ENCODE data around the gene ALDH1A3. TPM values are rescaled to one million over a fixed set of nuclear protein-coding genes. Genes with fewer than 3 reads are reported as not detected.
A peak's percentile ranks its signal among the peaks of the same experiment; 100 is the strongest.

Gene ALDH1A3
- total RNA-seq, 2 donors from 2014 or later, result not detected

DNA sequence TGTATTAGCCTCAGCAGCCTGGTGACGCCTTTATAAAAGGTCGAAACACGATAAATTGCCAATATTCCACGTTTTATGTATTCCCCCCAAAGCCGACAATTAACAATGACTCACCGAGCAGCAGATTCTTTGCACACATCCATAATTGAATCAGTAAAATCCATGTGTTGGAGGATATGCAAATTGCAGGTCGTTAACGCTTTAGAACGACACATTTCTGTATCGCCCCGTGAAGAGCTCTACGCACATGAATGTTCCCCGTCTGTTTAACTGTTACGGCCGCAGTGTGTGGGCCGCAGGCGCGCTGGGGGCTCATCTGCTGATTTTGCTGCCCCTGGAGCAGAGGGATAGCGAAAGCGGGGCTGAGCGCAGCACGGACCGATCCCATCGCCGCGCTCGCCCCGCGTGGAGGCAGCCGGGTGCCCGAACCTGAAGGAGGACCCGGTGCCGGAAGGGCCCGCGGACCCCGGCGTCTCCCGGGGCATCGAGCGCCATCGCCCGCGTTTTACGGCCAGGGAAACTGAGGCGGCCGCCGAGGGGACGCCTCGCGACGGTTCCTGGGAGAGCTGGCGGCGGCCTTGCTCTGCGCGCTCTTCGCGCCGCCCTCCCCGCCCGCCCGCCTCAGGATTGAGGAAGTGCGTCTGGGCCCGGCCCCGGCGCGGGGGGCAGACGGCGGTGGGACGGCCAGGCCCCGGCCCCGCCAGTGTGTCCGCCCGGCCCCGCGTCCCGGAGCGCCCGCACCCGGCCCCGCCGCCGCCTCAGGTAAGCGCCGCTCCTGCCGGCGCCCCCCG is 39.3 kb downstream of the ALDH1A3 start, which contains the start of gene LRRK1:
Gene LRRK1, plus strand, starts transcription at position 668 of the 791 bp plus-strand sequence. CDS start 5,276 bp downstream, outside the sequence.
- Mint-ChIP-seq H3K27ac (no peak within 1 kb of the TSS), H3K36me3 (ENCODE audit: low read depth) (no peaks in the 10 kb centered on the region), H3K9me3 (no peaks in the 10 kb centered on the region), H3K4me1 (peaks cover 5% of the 10 kb centered on the region), H3K4me3 (peak within 1 kb of the TSS; percentile 74), H3K27me3 (peaks cover 52% of the 10 kb centered on the region)
- peak; percentile 48 for ATAC-seq (replicated peaks)

DNA sequence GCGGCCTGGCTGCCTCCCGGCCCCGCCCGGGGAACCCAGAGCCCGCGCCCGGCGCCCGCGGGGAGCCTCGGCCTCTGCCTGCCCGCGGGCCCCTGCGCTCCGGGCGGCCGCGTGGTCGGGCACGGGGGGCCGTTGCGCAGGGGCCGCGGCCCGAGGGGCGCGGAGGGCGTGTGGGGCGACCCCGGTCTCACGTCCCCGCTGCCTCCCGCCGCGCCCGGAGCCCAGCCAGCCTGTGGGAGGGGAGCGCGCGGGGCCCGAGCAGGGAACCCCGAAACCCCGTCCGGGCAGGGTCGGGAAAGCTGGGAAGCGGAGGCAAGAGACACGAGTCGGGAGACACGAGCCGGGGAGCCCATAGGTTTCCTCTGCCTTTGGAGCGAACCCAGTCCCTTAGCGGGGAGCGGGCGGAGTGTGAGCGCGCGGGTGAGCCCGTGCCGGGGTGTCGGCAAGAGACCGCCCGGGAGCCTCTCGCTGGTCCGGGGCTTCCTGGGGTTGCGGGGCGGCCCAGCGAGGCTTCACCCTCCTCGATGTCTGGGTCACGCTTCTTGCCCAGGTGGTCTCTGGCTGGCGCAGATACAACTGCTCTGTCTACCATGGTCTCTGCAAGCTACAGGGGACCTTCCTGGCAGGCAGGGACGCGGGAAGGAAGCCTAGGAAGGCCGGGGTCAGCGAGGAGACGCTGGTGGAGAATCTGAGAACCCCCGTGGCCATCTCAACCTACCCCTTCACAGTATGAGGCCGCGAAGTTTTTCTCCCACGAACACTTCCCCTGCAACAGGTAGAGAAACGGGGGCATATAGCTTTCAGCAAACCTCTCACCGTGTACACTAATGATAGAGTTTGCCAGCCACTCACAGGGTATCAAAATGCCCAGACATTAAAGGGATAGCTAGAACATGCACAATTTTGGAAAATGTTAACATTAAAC is 40.1 kb downstream of the ALDH1A3 start:
- Mint-ChIP-seq H3K36me3 (ENCODE audit: low read depth) (no peaks in the 10 kb centered on the region), H3K4me1 (peaks cover 5% of the 10 kb centered on the region), H3K27ac (no peak overlapping the region), H3K4me3 (peak overlapping the region; percentile 56), H3K9me3 (no peaks in the 10 kb centered on the region), H3K27me3 (peaks cover 49% of the 10 kb centered on the region)
- peak; percentile 15 for ATAC-seq (replicated peaks)

DNA sequence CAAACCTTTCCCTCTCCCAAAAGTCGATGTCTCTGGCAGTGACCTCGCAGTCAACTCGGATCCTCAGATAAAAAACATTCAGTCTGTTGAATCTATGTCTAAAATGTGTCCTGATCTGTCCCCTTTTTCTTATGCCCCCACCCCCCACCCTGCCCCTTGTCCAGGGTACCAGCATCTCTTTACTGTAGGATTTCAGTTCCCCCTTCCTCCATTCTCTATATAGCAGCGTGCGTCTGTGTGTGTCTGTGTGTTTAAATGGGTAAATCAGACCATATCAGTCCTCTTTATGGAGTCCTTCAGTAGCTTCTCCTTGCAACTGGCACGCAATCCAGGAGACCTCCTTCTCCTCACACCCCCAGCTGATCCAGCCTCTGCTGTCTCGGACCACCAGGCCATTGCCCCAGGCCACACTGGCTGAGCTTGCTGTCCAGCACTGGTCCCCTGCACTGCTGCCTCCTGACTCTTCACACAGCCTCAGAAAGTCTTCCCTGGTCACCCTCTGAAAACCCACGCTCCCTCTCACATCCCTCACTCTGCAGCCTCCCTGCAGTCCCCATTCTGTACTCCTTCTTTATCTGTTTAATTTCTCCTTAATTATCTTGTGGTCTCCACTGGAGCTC is 41.0 kb downstream of the ALDH1A3 start:
- no peaks in the 10 kb centered on the region for H3K9me3 Mint-ChIP-seq
- no peak for ATAC-seq (replicated peaks)
- peak overlapping the region; percentile 56 for H3K4me3 Mint-ChIP-seq
- H3K4me1 Mint-ChIP-seq, result peaks cover 5% of the 10 kb centered on the region
- no peaks in the 10 kb centered on the region for H3K36me3 Mint-ChIP-seq (ENCODE audit: low read depth)
- H3K27me3 Mint-ChIP-seq, result peaks cover 48% of the 10 kb centered on the region
- H3K27ac Mint-ChIP-seq, result no peak overlapping the region

DNA sequence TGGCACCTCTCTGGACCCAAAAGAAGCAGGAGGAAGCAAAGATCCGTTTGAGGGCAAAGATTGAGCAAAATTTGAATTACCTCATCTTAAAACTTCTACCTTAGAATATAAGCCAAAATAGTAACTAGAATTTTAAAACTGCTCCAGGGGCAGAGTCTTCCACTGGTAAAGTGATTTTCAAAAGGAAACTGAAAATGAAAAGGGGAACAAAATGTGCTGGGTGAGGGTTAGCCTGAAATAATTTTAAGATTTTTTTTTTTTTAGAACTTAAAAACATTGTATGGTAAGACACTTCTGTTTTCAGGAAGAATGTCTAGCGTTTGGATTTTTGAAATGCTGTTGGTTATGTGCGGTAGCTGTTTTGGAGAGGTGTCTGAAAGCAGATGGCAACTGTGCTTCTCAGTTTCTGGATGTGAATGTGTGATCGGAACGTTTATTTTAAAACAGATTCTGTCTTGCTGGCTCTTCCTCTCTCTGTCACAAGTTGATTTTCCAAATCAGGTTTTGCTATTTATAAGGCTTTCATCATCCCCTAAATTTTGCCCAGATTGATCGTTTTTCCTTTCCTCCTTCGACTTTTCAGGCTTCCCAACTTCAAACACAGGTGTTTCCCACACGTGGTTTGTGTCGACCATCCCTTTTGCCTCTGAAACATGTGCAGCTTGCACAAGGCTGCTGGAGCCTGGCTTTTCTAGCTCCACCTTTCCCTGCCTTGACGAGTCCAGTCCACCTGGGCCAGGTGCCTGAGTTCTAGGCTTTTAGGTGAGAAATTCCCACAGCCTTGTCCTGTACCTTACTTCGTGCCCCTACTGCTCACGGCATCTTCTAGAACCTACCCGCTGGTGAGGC is 42.8 kb downstream of the ALDH1A3 start:
- Mint-ChIP-seq H3K9me3 (no peaks in the 10 kb centered on the region), H3K36me3 (ENCODE audit: low read depth) (no peaks in the 10 kb centered on the region), H3K4me3 (peak overlapping the region; percentile 3), H3K27me3 (peaks cover 34% of the 10 kb centered on the region), H3K27ac (no peak overlapping the region), H3K4me1 (peaks cover 5% of the 10 kb centered on the region)
- ATAC-seq (replicated peaks), result no peak

DNA sequence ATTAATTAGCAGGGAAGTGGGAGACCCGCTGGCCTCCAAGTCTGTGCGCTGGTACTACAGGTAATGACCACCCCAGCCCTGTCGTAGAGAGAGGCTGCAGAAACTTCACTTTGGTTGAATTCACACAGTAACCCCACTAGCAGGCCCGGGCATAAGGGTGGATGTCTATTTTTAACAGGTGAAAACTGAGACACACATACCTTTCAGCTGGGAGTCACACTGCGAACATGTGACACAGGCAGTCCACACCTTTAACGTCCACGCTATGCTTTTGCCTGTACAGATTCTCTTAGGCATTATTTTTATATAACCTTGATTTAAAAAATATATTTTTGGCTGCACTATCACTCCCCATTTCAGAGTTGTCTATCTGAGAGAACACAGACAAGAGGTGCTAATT is 43.4 kb downstream of the ALDH1A3 start:
- Mint-ChIP-seq H3K36me3 (ENCODE audit: low read depth) (no peaks in the 10 kb centered on the region), H3K9me3 (no peaks in the 10 kb centered on the region), H3K4me1 (peaks cover 5% of the 10 kb centered on the region), H3K27ac (no peak overlapping the region), H3K4me3 (no peak overlapping the region), H3K27me3 (peaks cover 32% of the 10 kb centered on the region)
- no peak for ATAC-seq (replicated peaks)

DNA sequence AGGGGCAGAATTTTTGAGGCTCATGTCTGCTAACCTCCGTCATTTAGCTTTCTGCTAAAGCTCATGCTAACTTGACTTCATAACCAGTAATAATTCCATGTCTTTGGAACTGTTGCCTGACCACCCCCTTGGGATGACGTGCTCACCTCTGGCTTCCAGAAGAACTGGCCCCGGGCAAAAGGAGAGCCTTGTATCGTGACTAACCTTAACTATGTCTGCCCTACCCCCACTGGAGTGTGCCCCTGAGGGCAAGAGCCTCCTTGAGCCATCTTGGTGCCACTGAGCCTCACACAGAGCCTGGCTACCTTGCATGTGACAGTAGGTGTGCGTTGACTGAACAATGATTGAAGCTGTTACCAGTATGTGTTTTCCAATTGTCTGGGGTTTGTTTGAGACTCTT is 44.3 kb downstream of the ALDH1A3 start:
- H3K36me3 Mint-ChIP-seq (ENCODE audit: low read depth), result no peaks in the 10 kb centered on the region
- peaks cover 27% of the 10 kb centered on the region for H3K27me3 Mint-ChIP-seq
- no peaks in the 10 kb centered on the region for H3K4me1 Mint-ChIP-seq
- no peak for ATAC-seq (replicated peaks)
- H3K27ac Mint-ChIP-seq, result no peak overlapping the region
- no peaks in the 10 kb centered on the region for H3K9me3 Mint-ChIP-seq
- no peak overlapping the region for H3K4me3 Mint-ChIP-seq

DNA sequence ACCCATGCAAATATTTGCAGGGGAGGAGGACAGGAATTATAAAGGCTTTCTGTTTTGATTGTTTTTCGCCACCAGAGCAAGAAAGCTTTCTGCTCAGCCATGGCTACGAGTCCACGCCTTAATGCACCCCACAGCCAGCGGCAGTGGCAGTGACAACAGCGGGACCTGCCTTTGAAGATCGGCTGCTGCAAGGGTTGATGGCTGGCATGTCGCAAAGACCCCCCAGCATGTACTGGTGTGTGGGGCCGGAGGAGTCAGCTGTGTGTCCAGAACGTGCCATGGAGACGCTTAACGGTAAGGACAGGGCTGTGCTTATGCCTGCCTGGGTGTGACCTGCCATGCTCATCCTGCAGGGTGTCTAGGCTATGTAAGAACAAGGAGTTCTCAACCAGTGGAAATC is 44.8 kb downstream of the ALDH1A3 start:
- ATAC-seq (replicated peaks), result no peak
- Mint-ChIP-seq H3K4me3 (no peak overlapping the region), H3K27ac (no peak overlapping the region), H3K27me3 (peaks cover 27% of the 10 kb centered on the region), H3K4me1 (no peaks in the 10 kb centered on the region), H3K36me3 (ENCODE audit: low read depth) (no peaks in the 10 kb centered on the region), H3K9me3 (no peaks in the 10 kb centered on the region)

DNA sequence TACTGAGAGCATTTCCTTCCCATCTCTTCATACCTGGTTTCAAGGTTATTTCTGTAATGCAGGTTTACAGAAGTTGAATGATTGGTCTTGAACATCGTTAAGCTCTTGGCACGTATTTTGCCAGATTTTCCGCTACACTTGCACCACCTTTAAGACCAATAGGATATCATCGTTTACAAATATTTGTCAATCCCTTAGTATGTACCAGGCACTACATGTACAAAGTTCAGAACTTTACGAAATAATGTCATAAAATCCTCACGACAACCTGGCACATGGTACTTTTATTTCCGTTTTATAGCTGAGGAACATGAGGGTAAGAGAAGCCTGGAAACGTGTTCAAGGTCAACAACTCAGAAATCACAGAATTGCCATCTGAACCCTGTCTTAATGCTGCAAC is 45.8 kb downstream of the ALDH1A3 start:
- Mint-ChIP-seq H3K36me3 (ENCODE audit: low read depth) (no peaks in the 10 kb centered on the region), H3K9me3 (no peaks in the 10 kb centered on the region), H3K27me3 (peaks cover 24% of the 10 kb centered on the region), H3K27ac (no peak overlapping the region), H3K4me1 (no peaks in the 10 kb centered on the region), H3K4me3 (no peak overlapping the region)
- no peak for ATAC-seq (replicated peaks)

DNA sequence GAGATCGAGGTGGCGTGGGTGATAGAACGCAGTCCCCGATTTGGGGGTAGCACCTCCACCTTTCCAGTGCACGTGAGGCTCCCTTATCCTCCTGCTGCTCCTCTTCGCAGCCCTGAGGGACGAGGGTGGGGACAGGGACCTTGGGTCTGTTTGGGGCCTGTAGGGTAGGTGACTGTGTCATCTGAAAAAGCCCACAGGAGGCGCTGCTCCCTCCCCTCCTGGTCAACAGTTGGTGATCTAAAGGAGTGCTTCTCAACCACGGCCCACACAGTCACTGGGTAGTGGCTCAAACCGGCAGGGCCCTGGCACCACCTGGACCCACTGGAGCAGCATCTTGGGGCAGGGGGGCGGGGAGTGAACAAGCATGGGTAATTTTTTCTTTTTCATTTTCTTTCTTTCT is 46.6 kb downstream of the ALDH1A3 start:
- no peak for ATAC-seq (replicated peaks)
- Mint-ChIP-seq H3K27ac (no peak overlapping the region), H3K9me3 (no peaks in the 10 kb centered on the region), H3K4me1 (no peaks in the 10 kb centered on the region), H3K27me3 (peaks cover 17% of the 10 kb centered on the region), H3K36me3 (ENCODE audit: low read depth) (no peaks in the 10 kb centered on the region), H3K4me3 (no peak overlapping the region)

DNA sequence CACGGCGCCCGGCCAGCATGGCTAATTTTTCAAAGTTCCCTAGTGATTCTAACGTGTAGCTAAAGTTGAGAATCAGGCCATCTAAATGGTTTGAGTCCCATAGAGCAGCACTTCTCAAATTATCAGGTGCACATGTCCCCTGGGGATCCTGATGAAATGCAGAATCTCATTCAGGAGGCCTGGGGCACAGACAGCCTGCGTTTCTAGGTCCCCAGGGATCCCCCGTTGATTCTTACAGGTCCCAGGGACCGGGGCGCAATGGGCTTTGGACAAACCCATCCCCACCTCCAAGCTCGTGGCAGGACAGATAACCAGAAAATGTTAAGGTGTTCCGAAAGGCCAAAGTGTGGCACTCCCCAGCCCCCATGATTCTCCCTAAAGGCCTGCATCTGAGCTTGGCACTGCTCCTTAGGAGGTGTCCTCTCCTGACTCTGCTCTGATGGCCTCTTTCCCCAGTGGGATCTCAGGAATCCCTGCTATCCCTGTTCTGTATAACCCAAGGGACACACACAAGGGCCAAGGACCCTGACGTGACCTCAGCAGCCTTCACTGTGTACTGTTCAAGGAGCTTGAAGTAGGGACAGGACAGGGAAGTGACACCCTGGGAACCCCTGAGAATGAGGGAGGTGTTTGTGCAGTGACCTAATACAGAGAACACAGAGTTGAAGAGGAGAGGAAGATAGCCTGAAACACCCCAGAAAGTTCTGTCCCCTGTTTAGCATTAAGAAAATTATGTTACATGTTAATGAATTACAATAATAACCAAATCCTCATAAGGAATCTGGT is 47.5 kb downstream of the ALDH1A3 start:
- H3K4me3 Mint-ChIP-seq, result no peak overlapping the region
- H3K4me1 Mint-ChIP-seq, result no peaks in the 10 kb centered on the region
- no peaks in the 10 kb centered on the region for H3K9me3 Mint-ChIP-seq
- ATAC-seq (replicated peaks), result no peak
- peaks cover 17% of the 10 kb centered on the region for H3K27me3 Mint-ChIP-seq
- H3K36me3 Mint-ChIP-seq (ENCODE audit: low read depth), result no peaks in the 10 kb centered on the region
- no peak overlapping the region for H3K27ac Mint-ChIP-seq

DNA sequence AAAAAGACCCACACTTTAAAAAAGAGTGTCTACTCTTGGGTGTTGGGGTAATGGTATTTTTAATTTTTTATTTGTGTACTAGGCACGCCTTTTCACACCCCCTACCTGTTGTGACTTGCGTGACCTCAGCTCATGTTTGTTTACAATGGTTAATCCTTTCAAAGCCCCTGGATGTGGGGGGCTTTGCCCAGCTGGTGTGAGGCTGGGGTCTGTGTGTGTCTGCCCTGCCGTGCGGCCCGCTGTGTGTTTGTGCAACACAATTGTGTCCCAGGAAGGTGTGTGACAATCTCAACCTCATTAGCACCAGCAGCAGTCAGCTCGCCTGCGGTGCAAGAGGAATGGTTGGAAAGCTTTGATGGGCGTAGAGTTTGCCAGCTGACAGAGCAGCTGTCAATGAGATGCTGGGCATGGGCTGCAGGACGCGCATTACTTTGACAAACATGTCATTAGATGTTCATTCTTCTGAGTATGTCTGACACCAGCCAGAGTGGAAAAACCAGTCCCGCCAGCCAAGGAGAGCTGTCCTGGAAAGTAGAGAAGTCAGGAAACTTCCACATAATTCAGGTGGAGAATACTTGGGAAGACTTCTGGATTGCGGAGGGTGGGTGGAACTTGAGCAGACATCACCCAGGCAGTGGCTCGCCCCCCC is 49.1 kb downstream of the ALDH1A3 start:
- no peak overlapping the region for H3K27ac Mint-ChIP-seq
- H3K4me3 Mint-ChIP-seq, result no peak overlapping the region
- no peaks in the 10 kb centered on the region for H3K9me3 Mint-ChIP-seq
- H3K27me3 Mint-ChIP-seq, result peaks cover 16% of the 10 kb centered on the region
- no peaks in the 10 kb centered on the region for H3K36me3 Mint-ChIP-seq (ENCODE audit: low read depth)
- no peak for ATAC-seq (replicated peaks)
- H3K4me1 Mint-ChIP-seq, result no peaks in the 10 kb centered on the region

DNA sequence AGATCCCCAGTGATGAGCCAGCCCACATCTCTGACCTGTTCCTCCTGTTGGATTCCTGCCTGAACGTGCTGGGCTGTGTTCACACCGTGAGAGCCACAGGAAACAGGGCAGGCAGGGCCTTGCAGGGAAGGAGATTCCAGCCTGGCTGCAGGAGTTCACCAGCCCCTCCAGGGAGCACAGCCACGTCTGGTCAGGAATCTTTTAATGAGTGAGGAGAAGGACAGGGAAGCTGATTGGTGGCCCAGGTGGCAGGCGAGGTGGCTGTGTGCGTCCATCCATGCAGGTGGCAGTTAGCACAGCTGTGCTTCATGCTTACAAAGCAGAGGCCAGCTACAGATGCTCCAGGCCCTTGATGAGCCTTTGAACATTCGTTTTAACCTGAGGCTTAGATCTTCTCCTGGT is 50.0 kb downstream of the ALDH1A3 start:
- no peak overlapping the region for H3K27ac Mint-ChIP-seq
- no peak for ATAC-seq (replicated peaks)

DNA sequence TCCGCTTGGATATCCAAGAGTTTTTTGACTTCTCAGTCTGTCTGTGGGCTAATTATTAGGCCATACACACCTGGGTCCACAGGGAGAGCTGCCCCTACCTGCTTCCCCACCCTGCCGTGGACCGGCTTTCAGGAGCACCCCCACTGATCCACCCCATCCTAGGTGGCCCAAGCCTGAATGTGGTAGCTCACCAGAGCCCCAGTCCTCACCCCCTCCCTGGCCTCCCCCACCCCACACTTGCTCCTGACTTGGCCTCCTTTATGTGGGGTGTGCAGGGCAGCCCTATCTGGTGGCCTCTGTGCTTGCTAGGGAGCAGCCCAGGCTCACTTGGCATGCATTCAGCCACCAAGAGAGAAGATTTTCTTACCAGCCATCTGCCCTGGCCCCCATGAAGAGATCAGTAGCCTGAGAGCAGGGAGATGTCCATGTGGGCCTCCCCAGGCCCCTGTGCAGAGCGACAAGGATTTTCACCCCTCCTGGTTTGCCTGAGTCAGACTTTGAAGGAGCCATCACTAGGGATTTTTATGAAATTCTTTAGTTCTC is 50.7 kb downstream of the ALDH1A3 start:
- H3K9me3 Mint-ChIP-seq, result no peaks in the 10 kb centered on the region
- no peaks in the 10 kb centered on the region for H3K4me1 Mint-ChIP-seq
- no peak for ATAC-seq (replicated peaks)
- H3K27me3 Mint-ChIP-seq, result peaks cover 11% of the 10 kb centered on the region
- no peak overlapping the region for H3K27ac Mint-ChIP-seq
- H3K36me3 Mint-ChIP-seq (ENCODE audit: low read depth), result no peaks in the 10 kb centered on the region
- H3K4me3 Mint-ChIP-seq, result no peak overlapping the region

More for the DNA sequence above, 50.0 kb downstream of the ALDH1A3 start:
- Mint-ChIP-seq H3K9me3 (no peaks in the 10 kb centered on the region), H3K4me1 (no peaks in the 10 kb centered on the region), H3K36me3 (ENCODE audit: low read depth) (no peaks in the 10 kb centered on the region), H3K27me3 (peaks cover 11% of the 10 kb centered on the region), H3K4me3 (no peak overlapping the region)

Data from activated T-helper 17 cell treated with anti-CD3 and anti-CD28 coated beads, Interleukin-2, amount 50 U/mL, for 72 hours (primary cell).